OCI-LY7 (cell line): Measurements from ENCODE around the gene MTFR2. TPM values are rescaled to one million over a fixed set of nuclear protein-coding genes. Genes with fewer than 3 reads are reported as not detected.

Experiments used
- Bru-seq: library from RNA; stranded (reverse); fragments of 400-500 nt; gene quantifications from one replicate; lab custom pipeline; 2021; lab: Mats Ljungman, UMichigan
- BruChase-seq, 2 experiments: library from RNA; stranded (reverse); fragments of 400-500 nt; gene quantifications; one replicate each; lab custom pipeline; 2021; lab: Mats Ljungman, UMichigan
- BruUV-seq: library from RNA; stranded (reverse); fragments of 400-500 nt; replicated peaks from 2 replicates; lab custom pipeline; 2021; lab: Mats Ljungman, UMichigan
- CTCF ChIA-PET: fragments of 300-600 bp; sonication (Branson Sonifier 250); formaldehyde crosslinking; loops from one replicate; lab custom pipeline; 2022; ENCODE audit warnings: antibody characterized with exemption; ENCODE audit not compliant: unreplicated experiment; lab: Charles Lee
- POLR2A ChIA-PET: fragments of 300-600 bp; sonication (Branson Sonifier 250); formaldehyde crosslinking; loops from one replicate; lab custom pipeline; 2022; ENCODE audit warnings: antibody characterized with exemption; lab: Charles Lee
- DNase-seq: peaks from one replicate; pipeline ENCODE4 v3.0.0-alpha.2; 2015; ENCODE audit warnings: low spot score
- H2AFZ ChIP-seq: fragments of 200-600 bp; sonication (generic), shearing (Covaris generic); 2 replicates; pipeline ENCODE4 v1.6.1; 2014; ENCODE audit warnings: mild to moderate bottlenecking, antibody characterized with exemption, low read length, moderate library complexity
- H3K27ac ChIP-seq: fragments of 200-600 bp; sonication (generic); 2 replicates; pipeline ENCODE4 v1.5.1; 2014; ENCODE audit warnings: mixed run types, low read depth, mild to moderate bottlenecking, moderate library complexity, low read length, inconsistent platforms; ENCODE audit not compliant: poor library complexity, severe bottlenecking
- H3K36me3 ChIP-seq: fragments of 200-600 bp; sonication (generic); 2 replicates; pipeline ENCODE4 v1.6.1; 2014; ENCODE audit warnings: mild to moderate bottlenecking, antibody characterized with exemption, low read length, moderate library complexity, mixed read lengths; ENCODE audit not compliant: insufficient read depth
- H3K4me1 ChIP-seq: fragments of 200-600 bp; sonication (generic); 2 replicates; pipeline ENCODE4 v1.5.1; 2014; ENCODE audit warnings: mild to moderate bottlenecking, low read length; ENCODE audit not compliant: insufficient read depth, poor library complexity, severe bottlenecking
- H3K4me2 ChIP-seq: fragments of 200-600 bp; sonication (generic); 2 replicates; pipeline ENCODE4 v1.6.1; 2014; ENCODE audit warnings: mild to moderate bottlenecking, low read length
- H3K4me3 ChIP-seq: fragments of 200-600 bp; sonication (generic); 2 replicates; pipeline ENCODE4 v1.5.1; 2014; ENCODE audit warnings: mild to moderate bottlenecking, low read depth, low read length; ENCODE audit not compliant: poor library complexity, severe bottlenecking
- H3K79me2 ChIP-seq: fragments of 200-600 bp; sonication (generic); 2 replicates; pipeline ENCODE4 v1.6.1; 2016; ENCODE audit warnings: low read depth, mild to moderate bottlenecking, low read length, moderate library complexity, mixed read lengths; ENCODE audit not compliant: insufficient read depth
- H3K9me2 ChIP-seq: fragments of 200-600 bp; sonication (generic); 2 replicates; pipeline ENCODE4 v1.6.1; 2016; ENCODE audit warnings: mild to moderate bottlenecking, low read length, mixed read lengths; ENCODE audit not compliant: insufficient read depth
- H3K9me3 ChIP-seq: fragments of 200-600 bp; sonication (generic); 2 replicates; pipeline ENCODE4 v1.6.1; 2014; ENCODE audit warnings: mild to moderate bottlenecking, mixed run types, low read length, mixed read lengths
- H4K20me1 ChIP-seq: fragments of 200-600 bp; sonication (generic); 2 replicates; pipeline ENCODE4 v1.6.1; 2014; ENCODE audit warnings: mild to moderate bottlenecking, antibody characterized with exemption, low read length, moderate library complexity, mixed read lengths; ENCODE audit not compliant: insufficient read depth
- EZH2phosphoT487 ChIP-seq: fragments of 200-600 bp; sonication (generic); IDR thresholded peaks from 2 replicates; pipeline ENCODE4 v1.6.1; 2018; ENCODE audit warnings: low read depth, borderline replicate concordance, mild to moderate bottlenecking, mixed run types, antibody characterized with exemption, low read length, moderate library complexity, mixed read lengths
- intact Hi-C: fragments of 100-400 bp; cut with micrococcal nuclease; formaldehyde crosslinking; loops from one replicate; pipeline ENCODE4 v1.10.0; 2022; ENCODE audit not compliant: unreplicated experiment
- long read RNA-seq: library from polyadenylated mRNA; stranded (forward); transcript quantifications from one replicate; pipeline ENCODE4 v2.0.0, GENCODE V29; 2022
- total RNA-seq, 2 experiments: library from RNA; depleted of rRNA in 1 of 2; stranded (reverse); fragments of >200 nt in 1 of 2; shearing (Covaris generic) in 1 of 2; gene quantifications; 2 replicates each; pipeline ENCODE4 v1.2.3, GENCODE V29; 2014 to 2022
- TF ChIP-seq, protein P1 (sequence below): fragments of 200-600 bp; sonication (generic); conservative IDR thresholded peaks from 2 replicates; pipeline ENCODE4 v1.5.1; 2014; ENCODE audit warnings: mild to moderate bottlenecking, antibody characterized with exemption, low read length, moderate library complexity, mixed read lengths

The MTFR2 gene
- total RNA-seq (2014; rRNA removed; shearing (Covaris generic)) (9.3 and 10.4 TPM in 2 replicates), total RNA-seq (2022) (26.6 and 32.9 TPM in 2 replicates), Bru-seq, nascent RNA (percentile 90 among the genes with signal in this experiment), BruChase-seq, experiment 1, labeled RNA remaining after a 6-hour chase (percentile 67 among the genes with signal in this experiment), BruChase-seq, experiment 2, labeled RNA remaining after a 2-hour chase (percentile 81 among the genes with signal in this experiment)
- long read RNA-seq, transcript MTFR2-203 (8 exons, 1,793 nt), result major isoform, 29 of 54 reads
- long read RNA-seq, transcript MTFR2-205 (8 exons, 1,524 nt), result minor isoform, 17 of 54 reads
- long read RNA-seq, partial matches to known transcripts, result 1 of 54 reads
- long read RNA-seq, other reads (novel, unspliced or antisense), result 7 of 54 reads

- Histone ChIP-seq H3K4me1 (peaks cover 9% of the 10 kb centered on the region), H3K27ac (peak within 1 kb of the TSS; percentile 46), H2AFZ (peak within 1 kb of the TSS; percentile 93), H3K79me2 (peaks cover 45% of the 10 kb centered on the region; the same call in 1 of the 2 replicates), H3K36me3 (peaks cover 43% of the 10 kb centered on the region), H3K4me3 (peak within 1 kb of the TSS; percentile 92), H3K9me2 (no peaks in the 10 kb centered on the region), H3K4me2 (peak within 1 kb of the TSS; percentile 97), H3K9me3 (peaks cover 22% of the 10 kb centered on the region; the same call in 1 of the 2 replicates), H4K20me1 (no peaks in the 10 kb centered on the region)
- TSS peak; percentile 43 for BruUV-seq
- intact Hi-C loops, result loop anchor here (1.0 to 5.0 kb wide), 2 partner anchors 39 to 1198 kb away; partner anchors contain the start of genes BCLAF1 and HBS1L
- TF ChIP-seq EZH2phosphoT487, result no peak
- TF ChIP-seq, protein P1, sequence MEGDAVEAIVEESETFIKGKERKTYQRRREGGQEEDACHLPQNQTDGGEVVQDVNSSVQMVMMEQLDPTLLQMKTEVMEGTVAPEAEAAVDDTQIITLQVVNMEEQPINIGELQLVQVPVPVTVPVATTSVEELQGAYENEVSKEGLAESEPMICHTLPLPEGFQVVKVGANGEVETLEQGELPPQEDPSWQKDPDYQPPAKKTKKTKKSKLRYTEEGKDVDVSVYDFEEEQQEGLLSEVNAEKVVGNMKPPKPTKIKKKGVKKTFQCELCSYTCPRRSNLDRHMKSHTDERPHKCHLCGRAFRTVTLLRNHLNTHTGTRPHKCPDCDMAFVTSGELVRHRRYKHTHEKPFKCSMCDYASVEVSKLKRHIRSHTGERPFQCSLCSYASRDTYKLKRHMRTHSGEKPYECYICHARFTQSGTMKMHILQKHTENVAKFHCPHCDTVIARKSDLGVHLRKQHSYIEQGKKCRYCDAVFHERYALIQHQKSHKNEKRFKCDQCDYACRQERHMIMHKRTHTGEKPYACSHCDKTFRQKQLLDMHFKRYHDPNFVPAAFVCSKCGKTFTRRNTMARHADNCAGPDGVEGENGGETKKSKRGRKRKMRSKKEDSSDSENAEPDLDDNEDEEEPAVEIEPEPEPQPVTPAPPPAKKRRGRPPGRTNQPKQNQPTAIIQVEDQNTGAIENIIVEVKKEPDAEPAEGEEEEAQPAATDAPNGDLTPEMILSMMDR, result no peak
- peak; percentile 99 for DNase-seq
- CTCF ChIA-PET, result interaction anchor here (0.7 kb wide), 1 partner anchor 11 kb away, joined by 3 read pairs; no protein-coding TSS in a partner anchor
- POLR2A ChIA-PET, result interaction anchor here (0.6 to 8.4 kb wide), 17 partner anchors 8 to 950 kb away, joined by 3 to 99 read pairs (median 5); partner anchors contain the start of gene BCLAF1
Measured at GRCh38 chr6:136249811-136250685, at the start of gene MTFR2. TSS of gene MTFR2 (minus strand) at chr6:136250311. CDS start at chr6:136249099, 1,212 bp downstream.

GRCh38 chr6:136294621-136295020, 44.5 kb upstream of the MTFR2 start:
- H3K9me3 ChIP-seq, result no peaks in the 10 kb centered on the region
- H3K9me2 ChIP-seq, result no peaks in the 10 kb centered on the region
- BruUV-seq, result no TSS peak
- no peak overlapping the region for H3K27ac ChIP-seq
- peaks cover 12% of the 10 kb centered on the region for H3K4me1 ChIP-seq
- H3K4me3 ChIP-seq, result no peak overlapping the region
- CTCF ChIA-PET, result no interaction called here
- H3K4me2 ChIP-seq, result no peak overlapping the region
- H4K20me1 ChIP-seq, result no peaks in the 10 kb centered on the region
- intact Hi-C loops, result no loop called here
- no peak for DNase-seq
- no peak overlapping the region for H2AFZ ChIP-seq
- no peaks in the 10 kb centered on the region; the same call in 1 of the 2 replicates for H3K36me3 ChIP-seq
- no peak for TF ChIP-seq EZH2phosphoT487
- TF ChIP-seq, protein P1, result no peak
- POLR2A ChIA-PET, result no interaction called here
- peaks cover 6% of the 10 kb centered on the region; the same call in 1 of the 2 replicates for H3K79me2 ChIP-seq
